ENCODE data around the gene DAAM1.

DAAM1 gene

DNA sequence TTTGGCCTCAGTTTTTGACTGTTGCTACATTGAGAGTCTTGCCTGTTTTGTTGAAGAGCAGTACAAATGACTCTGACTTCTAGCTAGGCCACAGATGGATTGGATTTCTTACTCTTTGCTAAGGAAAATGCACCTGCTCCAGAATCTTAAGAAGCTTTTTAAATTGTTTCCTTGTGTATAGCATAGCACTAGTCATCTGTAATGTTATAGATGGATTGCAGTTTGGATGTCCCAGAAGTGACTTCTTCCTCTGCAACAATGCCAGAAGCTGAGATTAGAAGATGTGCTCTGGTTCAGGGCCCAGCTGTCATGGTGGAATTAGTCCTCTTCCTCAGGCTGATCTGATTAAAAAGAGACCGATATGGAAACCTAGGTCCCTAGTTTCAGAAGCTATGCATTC is 67.9 kb downstream of the DAAM1 start:
- H3K4me1 ChIP-seq = peaks cover 26% of the 10 kb centered on the region
- no peak overlapping the region for H2AFZ ChIP-seq
- no peak overlapping the region for H3K4me2 ChIP-seq (ENCODE audit: low read length)
- TF ChIP-seq, protein P1, sequence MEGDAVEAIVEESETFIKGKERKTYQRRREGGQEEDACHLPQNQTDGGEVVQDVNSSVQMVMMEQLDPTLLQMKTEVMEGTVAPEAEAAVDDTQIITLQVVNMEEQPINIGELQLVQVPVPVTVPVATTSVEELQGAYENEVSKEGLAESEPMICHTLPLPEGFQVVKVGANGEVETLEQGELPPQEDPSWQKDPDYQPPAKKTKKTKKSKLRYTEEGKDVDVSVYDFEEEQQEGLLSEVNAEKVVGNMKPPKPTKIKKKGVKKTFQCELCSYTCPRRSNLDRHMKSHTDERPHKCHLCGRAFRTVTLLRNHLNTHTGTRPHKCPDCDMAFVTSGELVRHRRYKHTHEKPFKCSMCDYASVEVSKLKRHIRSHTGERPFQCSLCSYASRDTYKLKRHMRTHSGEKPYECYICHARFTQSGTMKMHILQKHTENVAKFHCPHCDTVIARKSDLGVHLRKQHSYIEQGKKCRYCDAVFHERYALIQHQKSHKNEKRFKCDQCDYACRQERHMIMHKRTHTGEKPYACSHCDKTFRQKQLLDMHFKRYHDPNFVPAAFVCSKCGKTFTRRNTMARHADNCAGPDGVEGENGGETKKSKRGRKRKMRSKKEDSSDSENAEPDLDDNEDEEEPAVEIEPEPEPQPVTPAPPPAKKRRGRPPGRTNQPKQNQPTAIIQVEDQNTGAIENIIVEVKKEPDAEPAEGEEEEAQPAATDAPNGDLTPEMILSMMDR (IDR thresholded peaks at IDR 0.05) = no peak
- no peak overlapping the region for H3K9ac ChIP-seq
- H3K27ac ChIP-seq = no peak overlapping the region
- H3K9me3 ChIP-seq (ENCODE audit: control insufficient read depth, low read length) = no peaks in the 10 kb centered on the region
- H3K27me3 ChIP-seq (ENCODE audit: control insufficient read depth, insufficient read depth, low read length) = no peaks in the 10 kb centered on the region
- no peaks in the 10 kb centered on the region for H3K36me3 ChIP-seq (ENCODE audit: control insufficient read depth, insufficient read depth, low read length)
- H3K79me2 ChIP-seq = peaks cover 41% of the 10 kb centered on the region
- H3K4me3 ChIP-seq (ENCODE audit: low read depth, low read length) = no peak overlapping the region

DNA sequence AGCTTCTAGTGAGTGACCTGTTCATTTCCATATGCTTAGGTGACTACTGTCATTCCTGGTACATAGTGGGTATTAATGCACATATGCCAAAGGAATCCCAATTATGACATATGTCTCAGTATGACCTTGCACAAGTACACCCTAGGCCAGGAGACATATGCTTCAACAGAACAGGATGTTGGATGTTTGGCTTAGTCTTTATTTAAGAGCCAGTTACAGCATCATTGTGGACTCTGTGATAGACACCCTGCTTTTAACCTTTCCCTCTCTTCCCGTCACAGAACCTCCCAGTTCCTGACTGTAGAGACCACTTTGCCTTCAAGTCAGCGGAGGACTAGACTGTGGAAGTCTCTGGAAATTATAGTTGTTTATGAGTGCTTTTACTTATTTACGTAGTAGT is 72.9 kb downstream of the DAAM1 start:
- H3K4me3 ChIP-seq (ENCODE audit: low read depth, low read length) = no peak overlapping the region
- H3K27me3 ChIP-seq (ENCODE audit: control insufficient read depth, insufficient read depth, low read length) = no peaks in the 10 kb centered on the region
- no peak overlapping the region for H3K9ac ChIP-seq
- peaks cover 15% of the 10 kb centered on the region for H3K4me1 ChIP-seq
- H3K27ac ChIP-seq = no peak overlapping the region
- TF ChIP-seq, protein P1 (IDR thresholded peaks at IDR 0.05) = no peak
- no peaks in the 10 kb centered on the region for H3K9me3 ChIP-seq (ENCODE audit: control insufficient read depth, low read length)
- no peak overlapping the region for H3K4me2 ChIP-seq (ENCODE audit: low read length)
- H3K79me2 ChIP-seq = peaks cover 47% of the 10 kb centered on the region
- H3K36me3 ChIP-seq (ENCODE audit: control insufficient read depth, insufficient read depth, low read length) = no peaks in the 10 kb centered on the region
- H2AFZ ChIP-seq = no peak overlapping the region

DNA sequence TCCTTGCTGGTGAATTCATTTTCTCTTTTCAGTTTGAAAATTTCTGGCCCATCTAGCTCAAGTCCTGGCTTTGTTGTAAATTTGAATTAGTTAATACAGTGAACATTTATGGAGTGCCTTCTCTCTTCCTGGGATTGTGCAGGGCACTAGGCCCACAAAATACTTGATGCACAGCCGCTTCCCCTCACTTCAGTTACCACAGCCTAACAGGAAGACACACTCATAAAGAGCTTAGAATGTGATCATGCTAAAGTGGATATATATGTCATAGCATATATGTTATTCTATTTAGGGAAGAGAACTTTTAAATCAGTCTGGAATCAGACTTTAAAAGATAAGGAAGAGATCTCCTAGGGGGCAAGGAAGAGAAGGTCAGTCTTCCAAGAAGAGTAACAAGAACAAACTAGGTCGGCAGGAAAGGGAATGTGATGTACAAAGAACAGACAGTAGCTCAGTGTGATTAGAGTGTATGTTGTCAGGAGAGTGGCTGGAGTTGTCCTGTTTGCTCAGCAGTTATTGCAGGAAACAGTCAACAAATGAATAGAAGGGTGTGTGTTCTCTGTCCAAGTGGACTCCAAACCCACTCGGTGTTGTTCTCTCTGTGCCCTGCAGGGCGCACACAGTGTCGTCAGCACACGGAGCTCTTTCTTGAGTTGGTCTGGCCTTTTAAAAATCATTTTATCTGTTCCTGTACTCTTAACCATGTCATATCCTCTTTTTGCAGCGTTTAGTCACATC is 74.4 kb downstream of the DAAM1 start:
- no peak overlapping the region for H2AFZ ChIP-seq
- H3K36me3 ChIP-seq (ENCODE audit: control insufficient read depth, insufficient read depth, low read length) = no peaks in the 10 kb centered on the region
- TF ChIP-seq, protein P1 (IDR thresholded peaks at IDR 0.05) = peak; percentile 28
- H3K9me3 ChIP-seq (ENCODE audit: control insufficient read depth, low read length) = no peaks in the 10 kb centered on the region
- H3K4me1 ChIP-seq = peaks cover 15% of the 10 kb centered on the region
- H3K9ac ChIP-seq = no peak overlapping the region
- H3K4me2 ChIP-seq (ENCODE audit: low read length) = no peak overlapping the region
- no peak overlapping the region for H3K4me3 ChIP-seq (ENCODE audit: low read depth, low read length)
- H3K27ac ChIP-seq = no peak overlapping the region
- H3K27me3 ChIP-seq (ENCODE audit: control insufficient read depth, insufficient read depth, low read length) = no peaks in the 10 kb centered on the region
- H3K79me2 ChIP-seq = peaks cover 44% of the 10 kb centered on the region

DNA sequence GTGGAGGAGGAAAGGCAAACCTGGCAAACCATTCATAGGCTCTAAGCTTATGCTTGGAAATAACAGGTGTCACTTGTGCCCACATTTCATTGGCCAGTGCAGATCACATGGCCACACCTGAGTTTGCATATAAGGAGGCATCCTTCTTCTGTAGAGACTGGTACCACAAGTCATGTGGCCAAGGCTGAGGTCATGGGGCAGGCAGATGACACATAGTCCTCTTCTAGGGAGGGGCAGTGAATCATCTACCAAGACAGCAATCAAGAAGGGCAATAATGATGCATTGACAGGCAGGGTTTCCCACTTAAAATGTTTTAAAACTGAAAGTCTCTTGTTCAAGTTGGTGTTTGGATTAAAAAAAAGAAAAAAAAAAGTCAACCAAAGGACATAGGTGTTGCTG is 77.3 kb downstream of the DAAM1 start:
- Histone ChIP-seq H3K27ac (no peak overlapping the region), H3K36me3 (ENCODE audit: control insufficient read depth, insufficient read depth, low read length) (no peaks in the 10 kb centered on the region), H3K4me3 (ENCODE audit: low read depth, low read length) (no peak overlapping the region), H3K9me3 (ENCODE audit: control insufficient read depth, low read length) (no peaks in the 10 kb centered on the region), H3K4me2 (ENCODE audit: low read length) (no peak overlapping the region), H2AFZ (no peak overlapping the region), H3K9ac (no peak overlapping the region), H3K4me1 (peaks cover 30% of the 10 kb centered on the region), H3K27me3 (ENCODE audit: control insufficient read depth, insufficient read depth, low read length) (no peaks in the 10 kb centered on the region), H3K79me2 (peaks cover 22% of the 10 kb centered on the region)
- TF ChIP-seq, protein P1 (IDR thresholded peaks at IDR 0.05) = no peak

DNA sequence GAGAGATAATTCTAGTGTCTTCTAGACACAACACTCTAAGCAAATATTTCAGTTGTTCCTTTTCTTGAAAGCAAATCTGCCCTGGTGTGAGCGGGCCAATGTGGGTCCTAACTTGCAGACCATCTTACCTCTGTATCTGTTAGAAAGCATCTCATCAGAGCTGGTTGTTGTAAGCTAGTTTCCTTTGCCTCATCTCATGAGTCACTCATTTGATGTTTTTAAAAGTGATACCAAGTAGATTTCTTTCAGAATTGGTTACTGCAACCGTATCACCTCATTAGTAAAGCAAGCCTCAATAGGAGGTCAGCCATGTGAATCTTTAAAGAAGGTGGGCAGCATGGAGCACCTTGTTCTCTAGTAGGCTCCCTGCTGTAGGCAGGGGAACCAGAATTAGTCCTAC is 78.6 kb downstream of the DAAM1 start:
- Histone ChIP-seq H3K4me1 (peaks cover 35% of the 10 kb centered on the region), H3K4me3 (ENCODE audit: low read depth, low read length) (no peak overlapping the region), H3K36me3 (ENCODE audit: control insufficient read depth, insufficient read depth, low read length) (no peaks in the 10 kb centered on the region), H3K79me2 (peaks cover 17% of the 10 kb centered on the region), H3K9ac (no peak overlapping the region), H3K4me2 (ENCODE audit: low read length) (no peak overlapping the region), H3K9me3 (ENCODE audit: control insufficient read depth, low read length) (no peaks in the 10 kb centered on the region), H2AFZ (no peak overlapping the region), H3K27ac (no peak overlapping the region), H3K27me3 (ENCODE audit: control insufficient read depth, insufficient read depth, low read length) (no peaks in the 10 kb centered on the region)
- TF ChIP-seq, protein P1 (IDR thresholded peaks at IDR 0.05) = no peak
